ACC112 (cell line): ENCODE results near the gene DSTN.

Experiments used
- H2AFZ ChIP-seq: fragments of 200-600 bp; sonication (generic); one replicate; pipeline ENCODE4 v1.6.0; 2017; ENCODE audit warnings: antibody characterized with exemption, low read length; ENCODE audit not compliant: unreplicated experiment
- H3K27ac ChIP-seq: fragments of 200-600 bp; sonication (generic); 2 replicates; pipeline ENCODE4 v1.5.1; 2014; ENCODE audit warnings: low read depth, mild to moderate bottlenecking, antibody characterized with exemption, low read length, moderate library complexity
- H3K27me3 ChIP-seq: fragments of 200-600 bp; sonication (generic); 2 replicates; pipeline ENCODE4 v1.6.1; 2014; ENCODE audit warnings: mild to moderate bottlenecking, antibody characterized with exemption, low read length, moderate library complexity, mixed read lengths; ENCODE audit not compliant: insufficient read depth
- H3K36me3 ChIP-seq: fragments of 200-600 bp; sonication (generic); 2 replicates; pipeline ENCODE4 v1.6.1; 2016; ENCODE audit warnings: mild to moderate bottlenecking, antibody characterized with exemption, low read length, moderate library complexity, mixed read lengths; ENCODE audit not compliant: insufficient read depth
- H3K4me1 ChIP-seq: fragments of 200-600 bp; sonication (generic); one replicate; pipeline ENCODE4 v1.6.1; 2016; ENCODE audit warnings: low read length, mixed read lengths; ENCODE audit not compliant: insufficient read depth, unreplicated experiment, control insufficient read depth
- H3K4me3 ChIP-seq: fragments of 200-600 bp; sonication (generic); 2 replicates; pipeline ENCODE4 v1.5.1; 2014; ENCODE audit warnings: mild to moderate bottlenecking, low read depth, low read length
- H3K79me2 ChIP-seq: fragments of 200-600 bp; sonication (generic); one replicate; pipeline ENCODE4 v1.6.0; 2016; ENCODE audit warnings: low read length; ENCODE audit not compliant: control insufficient read depth, unreplicated experiment, insufficient read depth

Gene DSTN

GRCh38 chr20:17633221-17633849, 63.5 kb downstream of the DSTN start:
- H2AFZ ChIP-seq = no peak overlapping the region
- no peaks in the 10 kb centered on the region for H3K27me3 ChIP-seq
- no peak overlapping the region for H3K27ac ChIP-seq
- no peak overlapping the region for H3K4me3 ChIP-seq
- H3K4me1 ChIP-seq = no peaks in the 10 kb centered on the region
- peaks cover 39% of the 10 kb centered on the region; the same call in 1 of the 2 replicates for H3K36me3 ChIP-seq
- peaks cover 11% of the 10 kb centered on the region for H3K79me2 ChIP-seq

DNA sequence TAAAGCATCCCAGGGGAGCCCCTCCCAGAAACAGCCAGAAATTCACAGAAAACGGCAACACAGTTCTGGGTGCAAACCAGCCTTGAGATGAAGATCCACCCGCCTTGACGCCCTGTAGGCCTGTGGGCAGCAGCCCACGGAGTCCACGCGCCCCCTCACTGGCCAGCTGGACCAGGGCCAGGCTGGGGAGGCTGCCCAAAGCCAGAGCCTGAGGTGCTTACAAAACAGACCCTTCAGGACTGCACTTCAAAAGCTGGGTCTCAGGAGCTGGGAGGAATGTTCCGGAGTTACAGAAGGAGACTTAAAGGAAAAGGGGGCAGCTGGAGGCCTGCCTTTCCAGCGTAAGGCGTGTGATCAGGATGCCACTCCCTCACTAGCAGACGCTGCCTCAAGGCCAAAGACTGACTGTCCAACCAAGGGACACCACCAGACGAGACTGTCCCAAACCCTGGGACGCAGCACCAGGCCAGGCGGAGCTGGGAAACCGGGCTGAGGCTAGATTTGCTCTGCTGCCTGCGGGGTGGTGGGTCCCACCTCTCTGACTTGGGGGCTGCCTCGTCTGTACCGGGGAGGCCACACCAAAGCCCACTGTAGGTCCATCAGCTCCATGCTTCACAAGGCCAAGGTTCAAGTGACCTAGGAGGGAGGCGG, 64.1 kb downstream of the DSTN start:
- Histone ChIP-seq H3K36me3 (peaks cover 39% of the 10 kb centered on the region; the same call in 1 of the 2 replicates), H3K27ac (no peak overlapping the region), H3K4me3 (no peak overlapping the region), H3K4me1 (no peaks in the 10 kb centered on the region), H2AFZ (no peak overlapping the region), H3K79me2 (peaks cover 11% of the 10 kb centered on the region), H3K27me3 (no peaks in the 10 kb centered on the region)

- H3K27ac ChIP-seq = no peak overlapping the region
- no peaks in the 10 kb centered on the region for H3K4me1 ChIP-seq
Observed at GRCh38 chr20:17634661-17635331, 64.9 kb downstream of the DSTN start.

DNA sequence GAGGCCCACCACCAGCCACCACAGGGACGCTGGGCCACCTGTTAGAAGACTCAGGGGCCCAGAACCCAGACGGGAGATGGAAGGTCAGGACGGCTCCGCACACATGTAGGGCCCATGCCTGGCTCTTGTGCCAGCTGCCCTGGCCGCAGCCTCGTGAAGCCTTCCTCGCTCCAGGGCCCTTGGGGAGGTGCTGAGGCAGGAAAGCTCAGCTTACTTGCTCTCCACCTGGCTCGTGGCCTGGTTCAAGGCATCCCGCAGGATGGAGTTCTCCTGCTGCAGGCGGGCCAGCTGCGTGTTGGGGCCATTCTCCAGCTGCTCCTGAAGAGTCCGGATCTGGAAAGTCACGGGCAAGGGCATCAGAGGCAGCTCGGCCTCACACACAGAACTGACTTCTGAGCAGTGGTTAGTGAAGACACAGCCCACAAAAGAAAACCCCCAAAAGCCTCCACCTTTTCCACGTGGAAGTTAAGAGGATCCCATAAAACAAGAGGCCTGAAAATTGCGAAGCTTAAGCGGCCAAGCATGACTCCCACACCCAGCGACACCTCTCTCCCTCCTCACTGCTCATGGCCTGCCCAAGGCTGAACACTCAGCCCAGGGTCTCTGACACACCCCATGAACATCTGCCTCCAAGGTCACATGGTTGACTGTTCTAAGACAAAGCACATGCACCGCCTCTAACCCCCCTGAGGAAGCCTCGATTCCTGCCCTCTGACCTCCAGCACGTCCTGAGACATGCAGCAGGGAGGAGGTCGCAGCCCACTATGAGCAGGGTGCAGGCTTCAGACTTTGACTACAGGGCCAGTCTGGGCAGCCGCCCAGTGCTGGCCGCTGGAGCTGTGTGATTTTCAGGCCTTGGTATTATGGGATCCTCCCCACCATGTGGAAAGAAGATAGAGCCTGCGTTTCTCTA, 65.7 kb downstream of the DSTN start:
- no peak overlapping the region for H3K27ac ChIP-seq
- H3K79me2 ChIP-seq = peaks cover 15% of the 10 kb centered on the region
- no peak overlapping the region for H2AFZ ChIP-seq
- H3K27me3 ChIP-seq = no peaks in the 10 kb centered on the region
- H3K36me3 ChIP-seq = peaks cover 35% of the 10 kb centered on the region; the same call in 1 of the 2 replicates
- H3K4me3 ChIP-seq = no peak overlapping the region
- H3K4me1 ChIP-seq = no peaks in the 10 kb centered on the region

More at GRCh38 chr20:17634661-17635331, 64.9 kb downstream of the DSTN start:
- H3K79me2 ChIP-seq = peaks cover 14% of the 10 kb centered on the region
- H3K36me3 ChIP-seq = peaks cover 39% of the 10 kb centered on the region; the same call in 1 of the 2 replicates
- no peaks in the 10 kb centered on the region for H3K27me3 ChIP-seq
- no peak overlapping the region for H2AFZ ChIP-seq
- no peak overlapping the region for H3K4me3 ChIP-seq

DNA sequence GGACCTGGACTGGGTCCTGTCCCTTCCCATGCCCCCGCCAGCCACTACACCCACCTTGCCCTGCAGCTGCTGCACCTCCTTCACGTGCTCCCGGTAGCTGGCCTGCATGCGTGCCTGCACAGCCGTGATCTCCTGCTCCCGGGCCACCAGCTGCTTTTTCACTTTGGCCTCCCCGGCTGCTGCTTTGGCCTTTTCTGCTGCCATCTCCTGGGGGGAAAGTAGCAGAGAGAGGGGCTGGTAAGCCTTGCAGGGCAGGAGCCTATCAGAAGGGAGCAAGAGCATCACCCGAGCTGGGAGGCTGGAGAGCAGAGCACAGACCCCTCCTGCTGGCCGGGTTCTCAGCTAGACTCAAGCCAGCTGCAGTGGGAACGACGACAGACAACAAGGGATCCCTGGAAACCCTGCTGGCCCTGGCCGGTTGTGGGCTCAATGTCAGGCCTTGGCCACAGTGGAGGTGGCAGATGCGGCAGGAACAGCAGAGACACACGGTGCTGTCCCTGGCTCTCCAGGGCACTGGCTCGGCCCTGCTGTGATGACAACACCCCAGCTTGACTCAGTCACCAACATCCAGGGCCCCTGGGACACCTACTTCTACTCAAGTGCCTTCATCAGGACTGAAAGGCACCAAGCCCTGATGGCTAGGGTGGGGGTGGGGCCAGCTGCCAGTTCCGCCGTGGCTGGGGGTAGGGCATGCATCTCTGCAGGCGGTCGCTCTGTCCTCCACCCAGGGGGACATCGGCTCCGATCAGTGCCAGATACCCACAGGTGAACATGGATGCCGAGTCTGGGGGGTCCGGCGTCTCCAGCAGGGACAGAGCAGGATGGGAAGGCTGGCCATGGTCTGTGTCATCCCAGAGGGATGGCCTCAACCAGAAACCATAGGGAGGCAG, 66.9 kb downstream of the DSTN start:
- Histone ChIP-seq H2AFZ (no peak overlapping the region), H3K27me3 (no peaks in the 10 kb centered on the region), H3K36me3 (peaks cover 29% of the 10 kb centered on the region; the same call in 1 of the 2 replicates), H3K4me3 (no peak overlapping the region), H3K79me2 (peaks cover 20% of the 10 kb centered on the region), H3K27ac (no peak overlapping the region), H3K4me1 (no peaks in the 10 kb centered on the region)

DNA sequence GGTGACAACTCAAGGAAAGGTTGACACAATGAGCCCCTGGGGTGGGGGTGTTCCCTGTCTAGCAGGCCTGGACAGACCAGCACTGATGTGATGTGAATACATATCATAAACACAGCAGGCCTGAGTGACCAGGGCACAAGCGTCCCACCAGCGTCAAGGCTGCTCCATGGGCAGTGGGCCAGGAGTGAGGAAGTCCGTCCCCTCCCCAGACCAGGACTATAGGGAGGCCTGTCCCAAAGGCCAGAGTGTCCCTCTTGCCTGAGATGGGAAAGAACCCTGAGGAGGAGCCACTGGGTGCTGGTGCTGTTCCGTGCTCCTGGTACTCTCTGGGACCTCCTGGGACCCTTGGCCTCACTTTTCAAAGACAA, 67.5 kb downstream of the DSTN start:
- Histone ChIP-seq H3K36me3 (peaks cover 23% of the 10 kb centered on the region; the same call in 1 of the 2 replicates), H3K27me3 (no peaks in the 10 kb centered on the region), H2AFZ (no peak overlapping the region), H3K27ac (no peak overlapping the region), H3K4me1 (no peaks in the 10 kb centered on the region), H3K4me3 (no peak overlapping the region), H3K79me2 (peaks cover 25% of the 10 kb centered on the region)

- Histone ChIP-seq H3K4me1 (no peaks in the 10 kb centered on the region), H3K27ac (no peak overlapping the region), H2AFZ (no peak overlapping the region), H3K36me3 (peaks cover 22% of the 10 kb centered on the region; the same call in 1 of the 2 replicates), H3K79me2 (peaks cover 30% of the 10 kb centered on the region), H3K27me3 (no peaks in the 10 kb centered on the region), H3K4me3 (no peak overlapping the region)
Observed at GRCh38 chr20:17637985-17638640, 68.2 kb downstream of the DSTN start.

DNA sequence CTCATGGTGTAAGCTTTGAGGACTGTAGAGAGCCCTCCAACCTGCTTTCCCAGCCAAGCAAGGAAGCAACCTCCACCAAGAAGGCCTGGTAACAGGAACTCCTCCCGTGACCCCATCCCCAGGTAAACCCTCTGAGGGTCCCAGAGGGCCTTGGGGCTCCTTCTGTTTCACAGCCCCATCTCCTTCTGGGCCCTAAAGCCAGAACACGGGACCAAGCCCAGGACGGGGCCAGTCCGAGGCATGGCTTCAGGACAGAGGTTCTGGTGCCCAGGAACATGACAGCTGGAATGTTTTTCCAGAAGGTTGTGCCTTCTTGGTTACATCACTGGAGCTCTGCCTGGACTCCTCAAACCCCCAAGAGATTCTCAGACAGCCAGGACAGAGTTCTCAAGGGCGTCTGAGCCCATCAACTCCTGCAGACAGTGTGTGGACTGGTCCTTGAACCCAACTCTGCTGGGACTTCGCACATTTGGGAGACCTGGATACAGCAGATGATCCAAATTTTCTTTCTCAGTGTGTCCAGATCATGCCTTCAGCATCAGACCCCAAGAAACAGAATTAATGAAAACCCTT, 69.0 kb downstream of the DSTN start:
- Histone ChIP-seq H3K4me3 (no peak overlapping the region), H2AFZ (no peak overlapping the region), H3K36me3 (peaks cover 25% of the 10 kb centered on the region; the same call in 1 of the 2 replicates), H3K79me2 (peaks cover 39% of the 10 kb centered on the region), H3K27ac (no peak overlapping the region), H3K27me3 (no peaks in the 10 kb centered on the region), H3K4me1 (no peaks in the 10 kb centered on the region)
